H1 (cell line): ENCODE measurements around the gene DNTT. TPM values are rescaled to one million over a fixed set of nuclear protein-coding genes. Genes with fewer than 3 reads are reported as not detected.

Experiments used
- CTCF ChIA-PET: fragments of 300-600 bp; sonication (Branson Sonifier 250); formaldehyde crosslinking; loops from one replicate; lab custom pipeline; 2021; ENCODE audit not compliant: partially characterized antibody; lab: Charles Lee
- POLR2A ChIA-PET: fragments of 300-600 bp; sonication (Branson Sonifier 250); formaldehyde crosslinking; loops from one replicate; lab custom pipeline; 2021; ENCODE audit warnings: inconsistent platforms; ENCODE audit not compliant: partially characterized antibody; lab: Charles Lee
- DNase-seq, 2 experiments: peaks; one replicate each; pipeline versions ENCODE4 v3.0.0 to v3.0.0-alpha.2; 2010 to 2022; ENCODE audit warnings: low spot score in 2 of 2, low read depth in 1 of 2, mixed read lengths in 1 of 2
- FAIRE-seq: peaks from 2 replicates; lab custom pipeline; 2011; peaks lifted over from hg19 to GRCh38; lab: Jason Lieb, UNC
- H2AFZ ChIP-seq: 2 replicates; pipeline ENCODE4 v1.8.1; 2012; ENCODE audit warnings: low read length, inconsistent platforms
- H2AK5ac ChIP-seq: 2 replicates; pipeline ENCODE4 v1.6.1; 2013; ENCODE audit warnings: low read depth, low read length
- H2BK120ac ChIP-seq: replicated peaks from 2 replicates; pipeline ENCODE3; 2013; ENCODE audit warnings: low read depth, low read length, inconsistent platforms
- H2BK12ac ChIP-seq: 2 replicates; pipeline ENCODE4 v1.6.1; 2013; ENCODE audit warnings: low read depth, low read length
- H2BK15ac ChIP-seq: 2 replicates; pipeline ENCODE4 v1.6.1; 2013; ENCODE audit warnings: low read length
- H2BK20ac ChIP-seq: 2 replicates; pipeline ENCODE4 v1.6.1; 2013; ENCODE audit warnings: low read length
- H2BK5ac ChIP-seq: 2 replicates; pipeline ENCODE4 v1.6.1; 2013; ENCODE audit warnings: low read depth, low read length
- H3K14ac ChIP-seq: 2 replicates; pipeline ENCODE4 v1.6.1; 2013; ENCODE audit warnings: inconsistent platforms; ENCODE audit not compliant: insufficient read length
- H3K18ac ChIP-seq: 2 replicates; pipeline ENCODE4 v1.6.1; 2013; ENCODE audit warnings: low read length; ENCODE audit errors: extremely low read depth
- H3K23ac ChIP-seq: 2 replicates; pipeline ENCODE4 v1.6.1; 2013; ENCODE audit warnings: inconsistent platforms; ENCODE audit not compliant: insufficient read length
- H3K23me2 ChIP-seq: 2 replicates; pipeline ENCODE4 v1.6.1; 2013; ENCODE audit warnings: low read depth, low read length
- H3K27ac ChIP-seq: 2 replicates; pipeline ENCODE4 v1.6.1; 2011; ENCODE audit warnings: low read depth, low read length, inconsistent platforms
- H3K27me3 ChIP-seq, 4 experiments: replicated peaks in 1 of 4; 1 replicate in 1 of 4; 2 replicates in 3 of 4; pipeline versions ENCODE4 v1.6.1 to v1.8.1; 2011 to 2013; ENCODE audit warnings: low read length in 3 of 4, mild to moderate bottlenecking in 3 of 4, inconsistent platforms in 2 of 4, mixed read lengths in 2 of 4, moderate library complexity in 1 of 4; ENCODE audit not compliant: control insufficient read depth in 3 of 4, insufficient read depth in 3 of 4; ENCODE audit errors: extremely low read depth in 1 of 4
- H3K36me3 ChIP-seq, 4 experiments: 2 replicates each; pipeline versions ENCODE4 v1.6.1 to v1.8.1; 2011 to 2013; ENCODE audit warnings: mild to moderate bottlenecking in 4 of 4, low read length in 3 of 4, moderate library complexity in 2 of 4, control low read depth in 1 of 4, inconsistent platforms in 1 of 4; ENCODE audit not compliant: insufficient read depth in 4 of 4, control insufficient read depth in 2 of 4
- H3K4ac ChIP-seq: replicated peaks from 2 replicates; pipeline ENCODE3; 2013; ENCODE audit warnings: low read length, low read depth, mixed read lengths, inconsistent platforms; ENCODE audit not compliant: insufficient read length
- H3K4me1 ChIP-seq, 4 experiments: replicated peaks in 1 of 4; 1 replicate in 1 of 4; 2 replicates in 3 of 4; pipeline versions ENCODE4 v1.6.1 to v1.8.1; 2011 to 2013; ENCODE audit warnings: low read length in 3 of 4, inconsistent platforms in 2 of 4, mixed read lengths in 1 of 4; ENCODE audit not compliant: insufficient read depth in 4 of 4, control insufficient read depth in 3 of 4
- H3K4me2 ChIP-seq, 2 experiments: 2 replicates each; pipeline versions ENCODE4 v1.6.1 to v1.8.1; 2011 to 2013; ENCODE audit warnings: low read depth in 2 of 2, low read length in 2 of 2, control low read depth in 1 of 2, inconsistent platforms in 1 of 2, mild to moderate bottlenecking in 1 of 2; ENCODE audit not compliant: insufficient read depth in 1 of 2
- H3K4me3 ChIP-seq, 4 experiments: fragments of 200-600, 300-600 bp in 1 of 4; sonication (generic), shearing (Covaris generic), sonication (Bioruptor Twin) in 1 of 4; 2 replicates each; pipeline versions ENCODE4 v1.5.1 to v1.8.1; 2011 to 2016; ENCODE audit warnings: low read length in 4 of 4, low read depth in 3 of 4, control low read depth in 2 of 4, inconsistent platforms in 2 of 4, mild to moderate bottlenecking in 2 of 4, mixed read lengths in 1 of 4, moderate library complexity in 1 of 4; ENCODE audit not compliant: insufficient read depth in 2 of 4; ENCODE audit errors: extremely low read depth in 1 of 4
- H3K56ac ChIP-seq: replicated peaks from 2 replicates; pipeline ENCODE3; 2013; ENCODE audit warnings: low read depth, mild to moderate bottlenecking, mixed read lengths, low read length, inconsistent platforms; ENCODE audit not compliant: insufficient read length
- H3K79me1 ChIP-seq: 2 replicates; pipeline ENCODE4 v1.6.1; 2013; ENCODE audit warnings: low read depth, low read length, control low read depth
- H3K79me2 ChIP-seq, 2 experiments: 2 replicates each; pipeline versions ENCODE4 v1.6.1 to v1.8.1; 2012 to 2013; ENCODE audit warnings: low read length in 2 of 2, mild to moderate bottlenecking in 2 of 2, inconsistent platforms in 1 of 2; ENCODE audit not compliant: insufficient read depth in 2 of 2, control insufficient read depth in 1 of 2
- H3K9ac ChIP-seq, 4 experiments: replicated peaks in 1 of 4; 1 replicate in 1 of 4; 2 replicates in 3 of 4; pipeline versions ENCODE4 v1.6.1 to v1.8.1; 2011 to 2013; ENCODE audit warnings: low read depth in 3 of 4, low read length in 3 of 4, control low read depth in 2 of 4, mild to moderate bottlenecking in 2 of 4, moderate library complexity in 2 of 4, inconsistent platforms in 1 of 4; ENCODE audit errors: extremely low read depth in 1 of 4
- H3K9me3 ChIP-seq, 2 experiments: 2 replicates each; pipeline versions ENCODE4 v1.6.1 to v1.8.1; 2012 to 2013; ENCODE audit warnings: mild to moderate bottlenecking in 2 of 2, moderate library complexity in 2 of 2, control low read depth in 1 of 2, inconsistent platforms in 1 of 2, low read depth in 1 of 2, low read length in 1 of 2, mixed read lengths in 1 of 2; ENCODE audit not compliant: insufficient read depth in 2 of 2
- H4K20me1 ChIP-seq, 2 experiments: replicated peaks in 1 of 2; 2 replicates each; pipeline versions ENCODE3 to v1.8.1; 2011 to 2013; ENCODE audit warnings: inconsistent platforms in 2 of 2, low read length in 2 of 2, mild to moderate bottlenecking in 1 of 2; ENCODE audit not compliant: insufficient read depth in 2 of 2, control insufficient read depth in 1 of 2
- H4K5ac ChIP-seq: 2 replicates; pipeline ENCODE4 v1.6.1; 2013; ENCODE audit warnings: low read length, low read depth, mixed read lengths, inconsistent platforms; ENCODE audit not compliant: insufficient read length
- H4K8ac ChIP-seq: 2 replicates; pipeline ENCODE4 v1.8.0; 2013; ENCODE audit warnings: mild to moderate bottlenecking, moderate library complexity, low read length, inconsistent platforms; ENCODE audit not compliant: insufficient read depth; ENCODE audit errors: extremely low read depth
- H4K91ac ChIP-seq: replicated peaks from 2 replicates; pipeline ENCODE3; 2013; ENCODE audit warnings: low read length, mixed read lengths, inconsistent platforms; ENCODE audit not compliant: insufficient read length
- GTF2F1 ChIP-seq: IDR thresholded peaks from 2 replicates; pipeline ENCODE4 v1.6.1; 2012; ENCODE audit warnings: low read depth, low read length, improper control_type of control experiment, borderline replicate concordance
- NRF1 ChIP-seq: IDR thresholded peaks from 2 replicates; pipeline ENCODE4 v1.6.1; 2011; ENCODE audit warnings: mild to moderate bottlenecking, low read depth, low read length, improper control_type of control experiment
- RAD21 ChIP-seq, 2 experiments: IDR thresholded peaks in 1 of 2; conservative IDR thresholded peaks in 1 of 2; 2 replicates each; pipeline ENCODE4 v1.6.1; 2011; ENCODE audit warnings: low read depth in 2 of 2, low read length in 2 of 2, improper control_type of control experiment in 1 of 2, inconsistent platforms in 1 of 2, mild to moderate bottlenecking in 1 of 2, moderate library complexity in 1 of 2
- WGBS, 2 experiments: shearing (Covaris generic) in 1 of 2; methylation state at CpG; one replicate each; pipeline versions ENCODE4 v1.1.6 to v1.1.7; 2013 to 2015; ENCODE audit warnings: low lambda C conversion rate in 2 of 2, mixed read lengths in 2 of 2, inconsistent platforms in 1 of 2, low coverage in 1 of 2, missing lambda C conversion rate in 1 of 2; ENCODE audit not compliant: insufficient replicate concordance in 2 of 2, insufficient coverage in 1 of 2, insufficient read length in 1 of 2; ENCODE audit errors: extremely low coverage in 1 of 2, missing lambda C conversion rate in 1 of 2; 5-methylcytosine and 5-hydroxymethylcytosine counted together
- polyA plus RNA-seq, 7 experiments: library from polyadenylated mRNA; depleted of rRNA in 3 of 7; stranded (reverse) in 5 of 7; unstranded in 2 of 7; fragments of >200 nt in 5 of 7; fragments of 200-250 nt in 2 of 7; gene quantifications; 1 replicate in 5 of 7; 2 replicates in 1 of 7; 4 replicates in 1 of 7; pipeline versions ENCODE4 v1.2.1 to v1.2.3, GENCODE V29; 2011 to 2013; ENCODE audit warnings: missing spikeins in 2 of 7, mixed read lengths in 2 of 7
- total RNA-seq: library from RNA; stranded (reverse); fragmentation: NEBNext Ultra II Directional; extraction: Animal tissue kit (Norgen Biotek cat#: 25700); gene quantifications from 2 replicates; pipeline ENCODE4 v1.2.1, GENCODE V29; 2021

The DNTT gene
- total and polyA plus RNA-seq, 2 of the 8 experiments (the other 6 are each of a cell fraction or from before 2014, with no cell fraction given) = not detected

DNA sequence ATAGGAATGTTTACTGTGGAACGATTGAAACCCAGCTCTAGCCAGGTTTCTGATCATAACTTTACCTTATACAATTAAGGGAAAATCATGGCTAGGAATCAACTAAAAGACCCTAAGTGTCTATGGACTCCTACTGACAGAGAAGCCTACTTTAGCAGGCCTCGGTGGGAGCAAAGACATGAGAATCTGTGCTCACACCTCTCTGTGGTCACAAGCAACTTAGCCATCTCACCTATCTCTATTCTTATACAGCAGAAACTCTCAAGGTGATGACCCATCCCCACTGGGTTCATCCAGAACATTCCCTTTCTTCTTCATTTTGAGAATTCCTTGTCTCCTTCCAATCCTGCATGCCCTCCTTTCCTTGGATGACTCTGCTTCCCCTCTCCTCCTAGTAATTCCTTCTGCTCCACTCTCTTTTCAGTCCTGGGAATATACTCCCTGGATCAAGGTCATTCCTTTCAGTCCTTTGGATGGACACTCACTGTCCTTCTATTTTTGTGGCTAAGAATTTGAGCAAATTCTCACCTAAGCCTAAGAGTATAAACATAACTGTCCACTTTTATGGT lies 35.8 kb upstream of the DNTT start:
- Histone ChIP-seq H3K79me2 (no peaks in the 10 kb centered on the region), H3K9ac (no peak overlapping the region), H3K36me3 (no peaks in the 10 kb centered on the region), H2BK12ac (no peak overlapping the region), H4K8ac (no peak overlapping the region), H2BK120ac (no peak overlapping the region), H3K4me1 (no peaks in the 10 kb centered on the region), H4K5ac (no peak overlapping the region), H4K20me1 (no peaks in the 10 kb centered on the region), H2AK5ac (no peak overlapping the region), H2AFZ (no peak overlapping the region), H3K56ac (no peak overlapping the region), H3K4me2 (no peak overlapping the region), H3K23me2 (no peaks in the 10 kb centered on the region), H3K14ac (no peak overlapping the region), H3K9me3 (no peaks in the 10 kb centered on the region), H3K79me1 (no peaks in the 10 kb centered on the region), H3K27me3 (no peaks in the 10 kb centered on the region), H4K91ac (no peak overlapping the region), H3K4ac (no peak overlapping the region), H2BK20ac (no peak overlapping the region), H3K4me3 (no peak overlapping the region), H3K23ac (no peak overlapping the region), H3K18ac (no peak overlapping the region), H3K27ac (no peak overlapping the region), H2BK15ac (no peak overlapping the region), H2BK5ac (no peak overlapping the region)
- WGBS, 2 experiments = 92% methylated on average over 2 of the region's 2 CpGs; no CpG with 5 or more reads in 1 of the 2 experiments
- POLR2A ChIA-PET = no interaction called here
- no peak for FAIRE-seq
- CTCF ChIA-PET = interaction anchor here (0.9 to 1.8 kb wide), 3 partner anchors 11 to 70 kb away, joined by 4 to 5 read pairs (median 5); no protein-coding TSS in a partner anchor
- no peak for DNase-seq
- TF ChIP-seq GTF2F1 = no peak
- no peak for TF ChIP-seq RAD21 (IDR thresholded peaks at IDR 0.05 in 1 of 2, conservative IDR thresholded peaks at IDR 0.05 in 1 of 2; ENCODE audit: low read depth in 2 of 2, low read length in 2 of 2)
- no peak for TF ChIP-seq NRF1
